GM19452 (cell line): Measurements from ENCODE around the gene NPFFR1.

Experiments
- ATAC-seq: cut with Tn5 transposase; IDR thresholded peaks from one replicate; pipeline ENCODE4 v1.9.1; 2021; ENCODE audit not compliant: unreplicated experiment

NPFFR1 gene

GRCh38 chr10:70283445-70284399 lies at the start of gene NPFFR1:
Gene NPFFR1 (minus strand): TSS chr10:70284004. CDS start chr10:70283676, 328 bp downstream.
- ATAC-seq, result no peak

GRCh38 chr10:70333268-70333667 lies 49.5 kb upstream of the NPFFR1 start:
- no peak for ATAC-seq

GRCh38 chr10:70331486-70332268 lies 47.9 kb upstream of the NPFFR1 start:
- peak; percentile 81 for ATAC-seq

- no peak for ATAC-seq
Measured at GRCh38 chr10:70331160-70331485, 47.3 kb upstream of the NPFFR1 start.

GRCh38 chr10:70330671-70331070 lies 46.9 kb upstream of the NPFFR1 start:
- no peak for ATAC-seq

- no peak for ATAC-seq
Measured at GRCh38 chr10:70328967-70329366, 45.2 kb upstream of the NPFFR1 start.

- no peak for ATAC-seq
Measured at GRCh38 chr10:70328018-70328417, 44.2 kb upstream of the NPFFR1 start.

- no peak for ATAC-seq
Measured at GRCh38 chr10:70324951-70325781, 41.4 kb upstream of the NPFFR1 start.

- ATAC-seq, result no peak
Measured at GRCh38 chr10:70324339-70324861, 40.6 kb upstream of the NPFFR1 start.

- no peak for ATAC-seq
Measured at GRCh38 chr10:70323697-70324338, 40.0 kb upstream of the NPFFR1 start.

GRCh38 chr10:70323138-70323696 lies 39.4 kb upstream of the NPFFR1 start:
- ATAC-seq, result no peak

GRCh38 chr10:70321897-70322890 lies 38.4 kb upstream of the NPFFR1 start:
- ATAC-seq, result no peak

- ATAC-seq, result no peak
Measured at GRCh38 chr10:70321233-70321632, 37.4 kb upstream of the NPFFR1 start.

GRCh38 chr10:70320751-70321150 lies 36.9 kb upstream of the NPFFR1 start:
- ATAC-seq, result no peak

- no peak for ATAC-seq
Measured at GRCh38 chr10:70319824-70320223, 36.0 kb upstream of the NPFFR1 start.

- ATAC-seq, result no peak
Measured at GRCh38 chr10:70319183-70319582, 35.4 kb upstream of the NPFFR1 start.

- ATAC-seq, result no peak
Measured at GRCh38 chr10:70317943-70318318, 34.1 kb upstream of the NPFFR1 start.

GRCh38 chr10:70317272-70317942 lies 33.6 kb upstream of the NPFFR1 start:
- no peak for ATAC-seq
